ENCODE measurements around the gene SLC49A3. TPM values are rescaled to one million over a fixed set of nuclear protein-coding genes. Genes with fewer than 3 reads are reported as not detected.

Gene SLC49A3
- total and polyA plus RNA-seq, 2 of the 13 experiments (the other 11 are each of a cell fraction or from before 2014, with no cell fraction given) = 0.07 to 0.17 TPM

DNA sequence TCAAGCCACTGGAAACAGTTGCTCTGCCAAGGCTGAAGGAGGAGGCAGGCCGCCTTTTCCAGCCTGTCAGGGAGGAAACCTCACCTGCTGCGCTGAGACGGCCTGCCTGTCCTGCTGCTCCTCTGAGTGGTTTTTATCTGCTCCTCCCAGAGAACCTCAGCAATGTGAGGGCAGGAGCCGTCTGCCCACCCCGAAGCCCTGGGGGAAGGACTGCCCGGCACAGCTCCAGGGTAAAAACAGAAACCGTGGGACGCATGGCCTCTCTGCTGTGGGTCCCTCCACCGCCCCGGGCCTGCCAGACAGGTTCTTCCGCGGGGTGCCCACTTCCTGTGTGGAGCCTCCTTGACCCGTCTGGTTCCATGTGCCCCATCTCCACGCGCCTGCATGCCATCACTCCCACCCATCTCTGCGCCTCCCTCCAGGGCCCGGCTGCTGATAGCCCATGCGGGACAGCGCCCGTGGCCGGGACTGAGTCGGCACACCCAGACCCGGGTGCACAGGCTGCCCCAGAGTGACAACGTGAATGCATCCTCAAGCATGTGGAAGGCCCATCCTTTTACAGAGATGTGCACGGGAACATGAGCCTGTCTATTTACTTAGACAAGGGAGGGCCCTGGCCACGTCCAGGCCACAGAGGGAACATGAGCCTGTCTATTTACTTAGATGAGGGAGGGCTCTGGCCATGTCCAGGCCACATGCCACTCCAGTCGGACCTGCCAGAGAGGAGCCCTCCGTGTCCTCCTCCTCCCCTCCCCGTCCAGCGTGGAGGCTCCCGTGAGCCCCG, 4.0 kb upstream of the SLC49A3 start (continued):
- TF ChIP-seq, protein P1, sequence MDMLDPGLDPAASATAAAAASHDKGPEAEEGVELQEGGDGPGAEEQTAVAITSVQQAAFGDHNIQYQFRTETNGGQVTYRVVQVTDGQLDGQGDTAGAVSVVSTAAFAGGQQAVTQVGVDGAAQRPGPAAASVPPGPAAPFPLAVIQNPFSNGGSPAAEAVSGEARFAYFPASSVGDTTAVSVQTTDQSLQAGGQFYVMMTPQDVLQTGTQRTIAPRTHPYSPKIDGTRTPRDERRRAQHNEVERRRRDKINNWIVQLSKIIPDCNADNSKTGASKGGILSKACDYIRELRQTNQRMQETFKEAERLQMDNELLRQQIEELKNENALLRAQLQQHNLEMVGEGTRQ (IDR thresholded peaks at IDR 0.05; ENCODE audit: low read depth, low read length) = no peak
- TF ChIP-seq, protein P1 (CRISPR knock-in tag; IDR thresholded peaks at IDR 0.05; ENCODE audit: borderline replicate concordance) = no peak
- TF ChIP-seq ZNF737 (CRISPR knock-in tag; IDR thresholded peaks at IDR 0.05; ENCODE audit: borderline replicate concordance) (no peak), ZSCAN12 (CRISPR knock-in tag; IDR thresholded peaks at IDR 0.05) (no peak), TARDBP (CRISPR knock-in tag; IDR thresholded peaks at IDR 0.05) (peak; percentile 56; the same call in 1 of the 2 replicates), ZNF547 (CRISPR knock-in tag; IDR thresholded peaks at IDR 0.05) (no peak), ZC3H4 (CRISPR knock-in tag; IDR thresholded peaks at IDR 0.05; ENCODE audit: borderline replicate concordance) (no peak), CREM (IDR thresholded peaks at IDR 0.05) (no peak), CREM (CRISPR knock-in tag; IDR thresholded peaks at IDR 0.05) (no peak), HNF4G (IDR thresholded peaks at IDR 0.05; ENCODE audit: borderline replicate concordance, low read depth, low read length) (no peak), HNF4G (CRISPR knock-in tag; IDR thresholded peaks at IDR 0.05; ENCODE audit: borderline replicate concordance, low read depth) (no peak), ZSCAN29 (CRISPR knock-in tag; conservative IDR thresholded peaks at IDR 0.05) (no peak), ZBTB42 (CRISPR knock-in tag; IDR thresholded peaks at IDR 0.05) (no peak), RFX3 (CRISPR knock-in tag; IDR thresholded peaks at IDR 0.05) (no peak), KAT8 (CRISPR knock-in tag; IDR thresholded peaks at IDR 0.05) (peak; percentile 70), MAFG (CRISPR knock-in tag; IDR thresholded peaks at IDR 0.05) (no peak), ZNF484 (CRISPR knock-in tag; IDR thresholded peaks at IDR 0.05; ENCODE audit: borderline replicate concordance, low read depth) (no peak), ZBTB3 (CRISPR knock-in tag; IDR thresholded peaks at IDR 0.05; ENCODE audit: borderline replicate concordance, low read depth) (no peak), ZNF749 (CRISPR knock-in tag; IDR thresholded peaks at IDR 0.05; ENCODE audit: borderline replicate concordance) (peak; percentile 27; the same call in 1 of the 2 replicates)
- TF ChIP-seq, protein P2, sequence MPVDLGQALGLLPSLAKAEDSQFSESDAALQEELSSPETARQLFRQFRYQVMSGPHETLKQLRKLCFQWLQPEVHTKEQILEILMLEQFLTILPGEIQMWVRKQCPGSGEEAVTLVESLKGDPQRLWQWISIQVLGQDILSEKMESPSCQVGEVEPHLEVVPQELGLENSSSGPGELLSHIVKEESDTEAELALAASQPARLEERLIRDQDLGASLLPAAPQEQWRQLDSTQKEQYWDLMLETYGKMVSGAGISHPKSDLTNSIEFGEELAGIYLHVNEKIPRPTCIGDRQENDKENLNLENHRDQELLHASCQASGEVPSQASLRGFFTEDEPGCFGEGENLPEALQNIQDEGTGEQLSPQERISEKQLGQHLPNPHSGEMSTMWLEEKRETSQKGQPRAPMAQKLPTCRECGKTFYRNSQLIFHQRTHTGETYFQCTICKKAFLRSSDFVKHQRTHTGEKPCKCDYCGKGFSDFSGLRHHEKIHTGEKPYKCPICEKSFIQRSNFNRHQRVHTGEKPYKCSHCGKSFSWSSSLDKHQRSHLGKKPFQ (CRISPR knock-in tag; IDR thresholded peaks at IDR 0.05; ENCODE audit: insufficient replicate concordance) = no peak
- TF ChIP-seq, protein P3, sequence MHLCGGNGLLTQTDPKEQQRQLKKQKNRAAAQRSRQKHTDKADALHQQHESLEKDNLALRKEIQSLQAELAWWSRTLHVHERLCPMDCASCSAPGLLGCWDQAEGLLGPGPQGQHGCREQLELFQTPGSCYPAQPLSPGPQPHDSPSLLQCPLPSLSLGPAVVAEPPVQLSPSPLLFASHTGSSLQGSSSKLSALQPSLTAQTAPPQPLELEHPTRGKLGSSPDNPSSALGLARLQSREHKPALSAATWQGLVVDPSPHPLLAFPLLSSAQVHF (CRISPR knock-in tag; IDR thresholded peaks at IDR 0.05) = no peak
- TF ChIP-seq, protein P4, sequence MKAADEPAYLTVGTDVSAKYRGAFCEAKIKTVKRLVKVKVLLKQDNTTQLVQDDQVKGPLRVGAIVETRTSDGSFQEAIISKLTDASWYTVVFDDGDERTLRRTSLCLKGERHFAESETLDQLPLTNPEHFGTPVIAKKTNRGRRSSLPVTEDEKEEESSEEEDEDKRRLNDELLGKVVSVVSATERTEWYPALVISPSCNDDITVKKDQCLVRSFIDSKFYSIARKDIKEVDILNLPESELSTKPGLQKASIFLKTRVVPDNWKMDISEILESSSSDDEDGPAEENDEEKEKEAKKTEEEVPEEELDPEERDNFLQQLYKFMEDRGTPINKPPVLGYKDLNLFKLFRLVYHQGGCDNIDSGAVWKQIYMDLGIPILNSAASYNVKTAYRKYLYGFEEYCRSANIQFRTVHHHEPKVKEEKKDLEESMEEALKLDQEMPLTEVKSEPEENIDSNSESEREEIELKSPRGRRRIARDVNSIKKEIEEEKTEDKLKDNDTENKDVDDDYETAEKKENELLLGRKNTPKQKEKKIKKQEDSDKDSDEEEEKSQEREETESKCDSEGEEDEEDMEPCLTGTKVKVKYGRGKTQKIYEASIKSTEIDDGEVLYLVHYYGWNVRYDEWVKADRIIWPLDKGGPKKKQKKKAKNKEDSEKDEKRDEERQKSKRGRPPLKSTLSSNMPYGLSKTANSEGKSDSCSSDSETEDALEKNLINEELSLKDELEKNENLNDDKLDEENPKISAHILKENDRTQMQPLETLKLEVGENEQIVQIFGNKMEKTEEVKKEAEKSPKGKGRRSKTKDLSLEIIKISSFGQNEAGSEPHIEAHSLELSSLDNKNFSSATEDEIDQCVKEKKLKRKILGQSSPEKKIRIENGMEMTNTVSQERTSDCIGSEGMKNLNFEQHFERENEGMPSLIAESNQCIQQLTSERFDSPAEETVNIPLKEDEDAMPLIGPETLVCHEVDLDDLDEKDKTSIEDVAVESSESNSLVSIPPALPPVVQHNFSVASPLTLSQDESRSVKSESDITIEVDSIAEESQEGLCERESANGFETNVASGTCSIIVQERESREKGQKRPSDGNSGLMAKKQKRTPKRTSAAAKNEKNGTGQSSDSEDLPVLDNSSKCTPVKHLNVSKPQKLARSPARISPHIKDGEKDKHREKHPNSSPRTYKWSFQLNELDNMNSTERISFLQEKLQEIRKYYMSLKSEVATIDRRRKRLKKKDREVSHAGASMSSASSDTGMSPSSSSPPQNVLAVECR (CRISPR knock-in tag; IDR thresholded peaks at IDR 0.05; ENCODE audit: borderline replicate concordance) = peak; percentile 55; the same call in 1 of the 2 replicates
